Ectodermal cell (in vitro differentiated cells): ENCODE measurements around the gene BHLHA9.
"Not testable (repeated sequence)": the region's sequence is repeated elsewhere in the genome, so short reads cannot be mapped to it uniquely, and the experiment has no call there.

Source experiments
- H3K27ac ChIP-seq: 2 replicates; pipeline ENCODE4 v1.7.0; 2013; ENCODE audit warnings: mild to moderate bottlenecking, low read depth, low read length; ENCODE audit not compliant: insufficient read depth, poor library complexity, severe bottlenecking
- H3K27me3 ChIP-seq: 2 replicates; pipeline ENCODE4 v1.7.0; 2013; ENCODE audit warnings: mild to moderate bottlenecking, low read length; ENCODE audit not compliant: insufficient read depth, control insufficient read depth, poor library complexity, severe bottlenecking
- H3K36me3 ChIP-seq: one replicate; pipeline ENCODE4 v1.7.0; 2013; ENCODE audit warnings: low read length; ENCODE audit not compliant: control insufficient read depth, insufficient read depth
- H3K4me1 ChIP-seq: one replicate; pipeline ENCODE4 v1.7.0; 2013; ENCODE audit warnings: low read length; ENCODE audit not compliant: control insufficient read depth, insufficient read depth
- H3K4me3 ChIP-seq: 2 replicates; pipeline ENCODE4 v1.7.0; 2013; ENCODE audit warnings: low read depth, low read length, control low read depth; ENCODE audit not compliant: insufficient read depth
- H3K9me3 ChIP-seq: 2 replicates; pipeline ENCODE4 v1.7.0; 2013; ENCODE audit warnings: mild to moderate bottlenecking, low read length, moderate library complexity; ENCODE audit not compliant: control insufficient read depth
- WGBS, 2 experiments: methylation state at CpG; one replicate each; pipeline ENCODE4 v1.1.7; 2013; ENCODE audit warnings: missing lambda C conversion rate in 2 of 2; 5-methylcytosine and 5-hydroxymethylcytosine counted together

Gene BHLHA9

DNA sequence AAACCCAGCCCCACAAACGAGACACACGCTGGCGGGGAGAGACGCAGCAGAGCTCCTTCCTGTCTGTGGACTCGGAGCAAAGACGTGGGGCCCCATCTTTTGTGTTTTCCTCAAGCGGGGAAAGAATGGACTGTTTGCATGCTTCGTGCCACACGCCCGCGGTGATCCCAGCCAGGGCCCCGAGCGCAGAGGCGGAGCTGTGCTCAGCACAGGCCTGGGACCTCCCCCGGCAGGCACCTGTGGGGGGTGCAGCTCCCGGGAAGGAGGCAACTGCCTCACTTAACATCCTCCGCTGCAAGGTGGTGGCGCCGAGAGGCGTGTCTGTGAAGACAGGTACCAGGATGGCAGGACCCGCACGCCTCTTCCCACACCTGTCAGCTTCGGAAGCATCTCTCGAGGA is 28.4 kb downstream of the BHLHA9 start:
- Histone ChIP-seq H3K4me1 (peaks cover 15% of the 10 kb centered on the region), H3K27ac (no peak overlapping the region), H3K4me3 (no peak overlapping the region), H3K36me3 (no peaks in the 10 kb centered on the region), H3K27me3 (no peaks in the 10 kb centered on the region), H3K9me3 (no peaks in the 10 kb centered on the region)
- 26 to 27% methylated on average over 24 of the region's 24 CpGs for WGBS, 2 experiments

DNA sequence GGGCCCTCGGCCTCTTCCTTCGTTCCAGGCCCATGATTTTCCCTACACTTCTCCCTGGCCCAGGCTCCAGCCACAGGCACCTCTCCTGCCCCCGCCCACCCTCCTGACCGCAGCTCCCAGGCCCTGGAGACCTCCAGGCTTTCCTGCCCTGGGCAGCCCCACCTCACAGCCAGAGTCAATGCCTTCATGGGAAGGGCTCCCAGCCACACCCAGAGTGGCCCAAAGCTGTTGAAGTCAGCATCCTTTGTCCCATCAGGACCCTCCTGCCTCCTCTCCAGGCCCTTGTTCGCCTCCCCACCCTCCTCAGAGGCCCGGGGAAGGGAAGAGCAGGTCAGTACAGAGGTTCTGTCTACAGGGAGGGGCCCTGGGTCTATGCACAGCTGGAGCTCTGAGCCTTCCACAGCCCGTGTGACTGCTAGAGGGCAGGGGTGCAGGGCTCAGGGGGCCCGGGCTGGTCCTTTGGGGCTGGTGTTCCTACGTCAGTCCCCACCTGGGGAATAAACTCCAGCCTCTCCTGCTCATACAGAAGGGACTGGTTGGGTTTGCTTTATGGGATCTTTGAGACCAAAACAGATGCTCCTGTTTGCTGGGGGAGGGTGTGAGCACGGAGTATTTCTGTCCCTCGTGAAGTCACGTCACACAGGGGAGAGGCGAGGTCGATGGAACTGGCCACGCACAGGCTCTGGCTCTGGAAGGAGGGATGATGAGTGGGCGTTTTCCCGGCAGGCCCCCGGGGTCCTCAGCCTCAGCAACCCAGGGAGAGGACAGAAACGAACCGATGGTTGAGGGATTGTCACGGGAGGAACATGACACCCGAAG is 29.5 kb downstream of the BHLHA9 start:
- Histone ChIP-seq H3K27me3 (no peaks in the 10 kb centered on the region), H3K36me3 (no peaks in the 10 kb centered on the region), H3K27ac (no peak overlapping the region), H3K9me3 (no peaks in the 10 kb centered on the region), H3K4me1 (peaks cover 15% of the 10 kb centered on the region), H3K4me3 (no peak overlapping the region)
- 84 to 89% methylated on average over 22 of the region's 22 CpGs for WGBS, 2 experiments

DNA sequence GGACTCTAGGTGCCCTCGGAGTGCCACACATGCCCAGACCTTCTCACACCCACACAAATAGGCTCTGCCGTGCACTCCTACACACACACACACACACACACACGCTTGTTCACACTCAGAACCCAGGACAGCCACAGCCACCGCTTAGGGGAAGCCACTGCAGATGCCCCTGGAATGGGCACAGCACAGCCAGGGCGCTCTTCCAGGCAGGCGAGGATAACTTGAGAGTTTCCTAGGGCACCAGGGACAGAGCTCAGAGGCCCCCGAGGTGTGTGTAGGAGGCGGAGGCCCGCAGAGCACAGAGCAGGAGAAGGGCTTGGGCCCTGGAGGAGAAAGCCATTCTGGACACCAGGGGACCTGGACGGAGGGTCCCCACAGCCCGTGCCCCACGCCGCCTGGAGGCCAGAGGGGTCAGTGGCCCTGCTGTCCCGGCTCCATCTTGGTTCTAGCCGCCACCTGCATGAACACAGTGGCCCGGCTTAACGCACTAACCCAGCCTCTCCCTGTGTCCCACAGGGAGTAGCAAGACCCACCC is 30.2 kb downstream of the BHLHA9 start:
- no peak overlapping the region for H3K4me3 ChIP-seq
- no peaks in the 10 kb centered on the region for H3K27me3 ChIP-seq
- no peaks in the 10 kb centered on the region for H3K36me3 ChIP-seq
- peaks cover 15% of the 10 kb centered on the region for H3K4me1 ChIP-seq
- 87 to 90% methylated on average over 17 of the region's 17 CpGs for WGBS, 2 experiments
- H3K9me3 ChIP-seq: no peaks in the 10 kb centered on the region
- no peak overlapping the region for H3K27ac ChIP-seq

DNA sequence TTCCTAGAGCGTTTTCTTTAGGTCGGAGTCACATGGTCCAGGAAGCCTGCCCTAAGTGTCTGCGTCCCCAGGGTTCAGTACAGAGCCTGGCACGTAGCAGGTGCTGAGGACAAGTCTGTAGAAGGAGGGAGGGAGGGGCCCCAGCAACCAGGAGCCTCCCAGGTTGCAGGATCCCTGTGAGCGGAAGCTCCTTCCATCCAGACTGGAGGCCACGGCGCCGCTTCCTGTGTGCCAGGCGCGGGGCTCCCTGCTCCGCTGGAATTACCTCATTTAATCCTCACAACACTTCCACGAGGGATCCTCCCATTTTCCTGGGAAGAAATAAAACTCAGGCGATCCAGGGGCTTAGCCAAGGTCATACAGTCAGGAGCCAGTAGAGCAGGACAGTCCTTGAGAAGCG is 31.3 kb downstream of the BHLHA9 start:
- Histone ChIP-seq H3K9me3 (no peaks in the 10 kb centered on the region), H3K27me3 (no peaks in the 10 kb centered on the region), H3K4me3 (no peak overlapping the region), H3K4me1 (peaks cover 15% of the 10 kb centered on the region), H3K27ac (no peak overlapping the region), H3K36me3 (no peaks in the 10 kb centered on the region)
- 85 to 88% methylated on average over 14 of the region's 14 CpGs for WGBS, 2 experiments

DNA sequence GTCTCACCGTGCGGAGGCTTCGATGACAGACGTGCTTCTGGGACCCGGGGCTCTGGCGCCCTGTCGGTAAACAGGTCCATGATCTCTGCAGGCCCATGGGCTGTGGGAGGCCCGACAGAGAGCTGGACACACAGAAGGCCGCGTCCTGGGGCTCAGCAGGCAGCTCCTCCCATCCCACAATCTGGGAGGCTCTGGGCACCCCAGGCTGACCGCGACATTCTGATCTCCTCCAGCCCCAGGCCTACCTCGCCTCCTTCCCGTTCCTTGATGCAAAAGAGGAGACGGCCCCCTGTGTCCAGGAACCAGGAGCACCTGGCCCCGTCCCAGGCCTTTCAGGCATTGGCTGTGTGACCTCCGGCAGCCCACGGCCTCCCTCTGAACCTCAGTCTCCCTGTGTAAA is 32.5 kb downstream of the BHLHA9 start:
- Histone ChIP-seq H3K4me3 (no peak overlapping the region), H3K27me3 (peaks cover 4% of the 10 kb centered on the region), H3K4me1 (peaks cover 15% of the 10 kb centered on the region), H3K27ac (no peak overlapping the region), H3K9me3 (no peaks in the 10 kb centered on the region), H3K36me3 (no peaks in the 10 kb centered on the region)
- WGBS, 2 experiments: 84 to 86% methylated on average over 18 of the region's 18 CpGs

DNA sequence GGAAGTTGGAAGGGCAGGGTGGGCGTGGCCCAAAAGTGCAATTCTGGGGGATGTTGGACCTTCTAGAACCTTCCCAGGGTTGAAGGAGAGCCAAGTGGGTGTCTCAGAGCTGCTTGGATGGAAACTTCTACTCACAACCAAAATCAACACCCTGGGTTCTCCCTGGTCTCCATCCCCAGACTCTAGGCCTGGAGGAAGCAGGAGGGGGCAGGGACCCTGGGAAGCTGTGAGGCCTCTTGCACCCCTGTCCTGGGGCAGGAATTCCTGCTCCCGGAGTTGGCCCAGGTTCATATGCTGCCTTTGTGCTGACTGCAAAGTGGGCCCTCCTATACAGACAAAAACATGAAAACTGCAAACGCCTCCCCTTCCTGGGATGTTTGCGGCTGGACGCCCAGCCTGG is 34.3 kb downstream of the BHLHA9 start:
- Histone ChIP-seq H3K27ac (no peak overlapping the region), H3K36me3 (no peaks in the 10 kb centered on the region), H3K4me1 (no peaks in the 10 kb centered on the region), H3K27me3 (peaks cover 5% of the 10 kb centered on the region), H3K9me3 (no peaks in the 10 kb centered on the region), H3K4me3 (no peak overlapping the region)
- WGBS, 2 experiments: 89 to 94% methylated on average over 5 of the region's 5 CpGs

DNA sequence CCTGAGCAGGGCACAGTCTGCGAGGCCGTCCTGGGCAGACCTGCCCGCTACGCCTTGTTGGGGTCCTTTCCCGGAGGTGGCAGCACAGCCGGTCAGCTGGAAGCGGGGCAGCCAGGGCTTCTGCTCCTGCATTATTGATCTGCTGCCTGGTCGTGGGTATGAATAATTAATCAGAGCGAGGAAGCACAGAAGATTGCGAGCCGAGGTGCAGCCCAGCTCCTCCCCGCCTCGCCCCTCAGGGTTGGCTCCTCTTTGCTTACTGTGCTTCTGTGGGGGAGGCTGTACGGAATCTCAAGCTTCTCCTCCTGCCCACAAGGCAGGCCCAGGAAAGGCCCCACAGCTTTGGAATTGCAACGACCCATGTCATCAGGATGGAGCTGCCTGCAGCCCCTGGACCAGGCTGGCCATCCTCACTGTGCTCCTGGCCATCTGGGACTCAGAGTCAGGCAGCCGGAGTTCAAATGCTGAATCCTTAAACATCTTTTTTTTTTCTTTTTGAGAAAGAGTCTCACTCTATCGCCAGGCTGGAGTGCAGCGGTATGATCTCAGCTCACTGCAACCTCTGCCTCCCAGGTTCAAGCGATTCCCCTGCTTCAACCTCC is 34.8 kb downstream of the BHLHA9 start:
- H3K9me3 ChIP-seq: no peaks in the 10 kb centered on the region
- peaks cover 5% of the 10 kb centered on the region for H3K27me3 ChIP-seq
- no peak overlapping the region for H3K27ac ChIP-seq
- 86% methylated on average over 19 of the region's 19 CpGs for WGBS, 2 experiments
- H3K36me3 ChIP-seq: no peaks in the 10 kb centered on the region
- no peaks in the 10 kb centered on the region for H3K4me1 ChIP-seq
- H3K4me3 ChIP-seq: no peak overlapping the region

DNA sequence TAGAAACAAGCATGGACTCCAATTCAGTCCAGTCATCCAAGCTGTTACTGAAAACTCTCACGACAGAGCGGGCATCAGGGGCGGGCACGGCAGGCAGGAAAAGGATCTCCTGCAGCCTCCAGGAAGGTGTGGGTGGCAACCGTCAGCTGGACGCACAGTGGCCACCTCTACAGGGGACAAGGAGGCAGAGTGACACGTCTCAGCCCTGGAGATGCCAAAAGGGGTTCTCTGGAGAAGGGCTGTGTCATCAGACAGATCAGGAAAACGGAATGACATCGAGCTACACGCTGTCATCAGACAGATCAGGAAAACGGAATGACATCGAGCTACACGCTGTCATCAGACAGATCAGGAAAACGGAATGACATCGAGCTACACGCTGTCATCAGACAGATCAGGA is 37.6 kb downstream of the BHLHA9 start:
- not testable (repeated sequence) for H3K27ac ChIP-seq, H3K4me1 ChIP-seq, H3K9me3 ChIP-seq, H3K4me3 ChIP-seq, H3K36me3 ChIP-seq
- 72 to 81% methylated on average over 9 to 10 of the region's 16 CpGs for WGBS, 2 experiments
- peaks cover 12% of the 10 kb centered on the region for H3K27me3 ChIP-seq

DNA sequence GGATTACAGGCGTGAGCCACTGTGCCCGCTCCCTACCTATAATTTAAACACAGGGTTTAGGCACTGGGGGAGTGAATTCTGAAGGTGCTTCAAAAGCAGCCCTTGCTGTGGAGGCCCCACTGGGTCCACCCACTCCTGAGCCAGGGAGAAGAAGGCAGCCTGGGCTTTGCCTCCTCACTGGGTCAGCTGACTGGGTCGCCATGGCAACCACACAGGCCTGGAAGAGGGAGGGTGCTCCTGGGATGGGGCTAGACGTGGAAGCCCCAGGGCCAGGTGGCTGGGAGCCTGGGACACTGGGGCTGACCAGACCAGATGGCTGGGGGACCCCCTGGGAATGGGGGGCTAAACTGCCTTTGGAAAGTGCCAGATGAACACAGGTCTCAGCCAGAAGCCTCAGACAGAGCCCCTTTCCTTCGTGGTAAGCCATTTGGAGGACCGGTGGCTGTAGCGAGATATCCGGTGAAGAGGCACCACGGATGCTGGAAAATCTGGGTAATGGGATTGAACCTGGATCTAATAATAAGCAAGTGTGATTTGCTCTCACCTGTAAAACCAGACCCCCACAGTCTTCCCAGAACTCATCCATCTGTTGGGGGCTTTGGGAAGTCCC is 42.1 kb downstream of the BHLHA9 start:
- Histone ChIP-seq H3K4me3 (no peak overlapping the region), H3K36me3 (no peaks in the 10 kb centered on the region), H3K4me1 (peaks cover 8% of the 10 kb centered on the region), H3K9me3 (no peaks in the 10 kb centered on the region), H3K27me3 (peaks cover 12% of the 10 kb centered on the region), H3K27ac (no peak overlapping the region)
- 62% methylated on average over 9 of the region's 9 CpGs for WGBS, 2 experiments

DNA sequence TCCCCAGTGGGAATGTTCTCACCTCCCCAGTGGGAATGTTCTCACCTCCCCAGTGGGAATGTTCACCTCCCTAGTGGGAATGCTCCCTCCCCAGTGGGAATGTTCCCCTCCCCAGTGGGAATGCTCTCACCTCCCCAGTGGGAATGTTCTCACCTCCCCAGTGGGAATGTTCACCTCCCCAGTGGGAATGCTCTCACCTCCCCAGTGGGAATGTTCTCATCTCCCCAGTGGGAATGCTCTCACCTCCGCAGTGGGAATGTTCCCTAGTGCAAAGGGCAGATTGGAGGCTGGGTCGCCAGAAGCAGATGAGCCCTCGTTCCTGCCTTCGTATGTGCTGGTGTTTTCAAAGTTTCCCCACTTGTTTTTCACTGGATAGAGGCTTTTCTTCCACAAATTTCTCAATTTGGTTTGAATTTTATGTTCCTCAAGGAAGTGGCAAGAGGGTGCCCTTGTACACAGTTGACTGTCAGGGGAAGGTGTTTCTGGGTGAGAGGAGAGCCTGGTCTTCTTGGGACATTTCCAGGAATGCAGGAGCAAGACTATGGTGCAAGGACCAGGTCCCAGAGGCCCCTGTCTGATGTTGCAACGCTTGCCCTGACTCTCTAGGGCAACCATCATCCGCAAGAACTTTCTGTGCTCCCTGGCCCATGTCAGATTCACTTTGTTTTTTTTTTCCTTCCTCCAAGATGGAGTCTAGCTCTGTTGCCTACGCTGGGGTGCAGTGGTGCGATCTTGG is 43.2 kb downstream of the BHLHA9 start:
- Histone ChIP-seq H3K36me3 (no peaks in the 10 kb centered on the region), H3K27ac (no peak overlapping the region), H3K4me1 (peaks cover 8% of the 10 kb centered on the region), H3K27me3 (peaks cover 6% of the 10 kb centered on the region), H3K9me3 (no peaks in the 10 kb centered on the region), H3K4me3 (no peak overlapping the region)
- WGBS, 2 experiments: 91 to 93% methylated on average over 8 of the region's 8 CpGs
